HepG2 (cell line): ENCODE data around the gene ZAR1L.

ENCODE experiments used
- NFE2L1 ChIP-seq: sonication (generic); formaldehyde crosslinking; IDR thresholded peaks from 2 replicates; pipeline ENCODE4 v1.4.0; 2020; ENCODE audit warnings: missing genetic modification reagents, mild to moderate bottlenecking, borderline replicate concordance
- NR2F1 ChIP-seq, 2 experiments: fragments of 450-650 bp in 1 of 2; formaldehyde crosslinking in 1 of 2; IDR thresholded peaks; 2 replicates each; pipeline versions ENCODE4 v1.5.0 to v1.6.1; 2016 to 2020; ENCODE audit warnings: mild to moderate bottlenecking in 1 of 2, missing compliant biosample characterization in 1 of 2, missing genetic modification reagents in 1 of 2, moderate library complexity in 1 of 2

GRCh38 chr13:32254916-32255723 lies 60.0 kb downstream of the ZAR1L start:
- no peak for TF ChIP-seq NR2F1 (CRISPR knock-in tag; IDR thresholded peaks at IDR 0.05)
- no peak for TF ChIP-seq NFE2L1 (CRISPR knock-in tag)
